GM19240 (cell line): ENCODE measurements around the gene ATXN1L.
"Not testable (repeated sequence)": the region's sequence is repeated elsewhere in the genome, so short reads cannot be mapped to it uniquely, and the experiment has no call there.

ENCODE experiments used
- DNase-seq: peaks from one replicate; pipeline ENCODE4 v3.0.0; 2011; ENCODE audit warnings: low spot score; ENCODE audit not compliant: insufficient read length

ATXN1L gene

GRCh38 chr16:71845639-71846430 lies at the start of gene ATXN1L:
Gene ATXN1L, plus strand, starts transcription at chr16:71845976. Its CDS starts 3,765 bp downstream, at chr16:71849741.
- DNase-seq = peak; percentile 79

DNA sequence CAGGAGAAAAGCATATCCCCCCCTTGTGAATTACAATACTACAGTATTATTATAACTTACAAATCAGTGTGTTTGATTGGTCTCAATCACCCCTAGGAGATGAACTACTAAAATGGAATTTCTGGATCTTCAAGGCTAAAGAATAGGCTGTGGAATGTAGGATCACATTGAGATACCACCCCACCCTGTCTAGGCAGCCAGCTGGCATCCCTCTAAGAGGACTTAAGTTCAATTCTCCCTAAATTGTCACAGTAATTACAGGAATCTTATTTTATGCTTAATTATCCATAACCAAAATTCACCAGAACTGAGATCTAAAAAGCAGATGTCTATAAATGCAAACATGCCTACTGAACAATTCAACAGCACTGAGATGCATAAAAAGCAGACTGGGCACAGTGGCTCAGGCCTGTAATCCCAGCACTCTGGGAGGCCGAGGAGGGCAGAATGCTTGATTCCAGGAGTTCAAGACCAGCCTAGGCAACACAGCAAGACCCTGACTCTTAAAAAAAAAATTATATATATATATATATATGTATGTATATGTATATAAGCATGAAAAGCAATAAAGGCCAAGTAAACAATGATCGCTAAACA lies 49.2 kb upstream of the ATXN1L start:
- DNase-seq = no peak

- DNase-seq = no peak
These were observed 42.5 kb upstream of the ATXN1L start for GRCh38 chr16:71803305-71803690.

- no peak for DNase-seq
These were observed 37.7 kb upstream of the ATXN1L start for GRCh38 chr16:71807905-71808592.

GRCh38 chr16:71808593-71809459 lies 37.0 kb upstream of the ATXN1L start, which contains the start of gene AP1G1:
Gene AP1G1, minus strand, starts transcription at chr16:71808834. Its CDS starts 19,355 bp downstream, at chr16:71789479.
- DNase-seq = peak; percentile 70

- not testable (repeated sequence) for DNase-seq
These were observed 35.6 kb upstream of the ATXN1L start for GRCh38 chr16:71810155-71810530.

GRCh38 chr16:71811261-71811803 lies 34.4 kb upstream of the ATXN1L start:
- no peak for DNase-seq

DNA sequence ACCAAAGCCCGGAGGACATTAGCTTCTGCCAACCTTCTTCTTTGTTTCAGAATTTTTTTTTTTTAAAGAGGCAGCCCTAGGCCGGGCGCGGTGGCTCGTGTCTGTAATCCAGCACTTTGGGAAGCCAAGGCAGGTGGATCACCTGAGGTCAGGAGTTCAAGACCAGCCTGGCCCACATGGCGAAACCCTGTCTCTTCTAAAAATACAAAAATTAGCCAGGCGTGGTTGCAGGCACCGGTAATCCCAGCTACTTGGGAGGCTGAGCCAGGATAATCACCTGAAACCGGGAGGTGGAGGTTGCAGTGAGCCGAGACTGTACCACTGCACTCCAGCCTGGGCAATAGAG lies 28.6 kb upstream of the ATXN1L start:
- not testable (repeated sequence) for DNase-seq

GRCh38 chr16:71826533-71827017 lies 19.2 kb upstream of the ATXN1L start:
- DNase-seq = no peak

DNA sequence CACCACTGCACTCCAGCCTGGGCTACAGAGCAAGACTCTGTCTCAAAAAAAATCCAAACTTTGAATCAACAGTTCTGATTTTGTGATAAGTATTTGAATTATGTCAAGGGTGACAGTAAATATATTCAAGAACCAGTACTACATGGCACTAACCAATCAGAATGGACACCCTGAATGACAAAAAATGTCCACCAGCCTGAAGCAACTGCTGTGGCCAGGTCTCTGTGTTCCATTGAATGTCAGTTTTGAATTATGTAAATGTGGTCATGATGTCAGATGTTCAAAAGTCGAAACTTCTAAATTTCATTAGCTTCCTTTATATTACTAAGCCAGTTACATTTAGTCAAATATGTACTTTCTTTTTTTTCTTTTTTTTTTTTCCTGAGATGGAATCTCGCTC lies 15.4 kb upstream of the ATXN1L start:
- DNase-seq = no peak

GRCh38 chr16:71831698-71832097 lies 14.1 kb upstream of the ATXN1L start:
- not testable (repeated sequence) for DNase-seq

GRCh38 chr16:71832112-71832511 lies 13.7 kb upstream of the ATXN1L start:
- not testable (repeated sequence) for DNase-seq

GRCh38 chr16:71834291-71834690 lies 11.5 kb upstream of the ATXN1L start:
- DNase-seq = no peak

DNA sequence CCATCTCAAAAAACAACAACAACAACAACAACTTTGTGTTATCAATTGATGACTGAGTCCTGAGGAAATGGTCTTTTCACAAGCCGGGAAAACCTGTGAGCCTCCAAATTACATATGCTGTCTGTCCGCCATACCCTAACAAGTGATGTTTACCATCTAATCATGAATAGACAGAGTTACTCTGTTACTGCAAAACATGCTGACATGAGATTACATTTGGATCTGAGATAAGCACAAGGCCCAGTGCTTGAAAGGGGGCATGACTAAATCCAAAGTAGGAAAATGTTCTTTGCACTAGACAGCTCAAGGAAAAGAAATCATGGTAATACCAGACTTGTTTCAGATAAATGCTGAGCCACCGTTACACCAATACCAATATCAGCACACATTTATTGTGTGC lies 8.6 kb upstream of the ATXN1L start:
- DNase-seq = no peak

DNA sequence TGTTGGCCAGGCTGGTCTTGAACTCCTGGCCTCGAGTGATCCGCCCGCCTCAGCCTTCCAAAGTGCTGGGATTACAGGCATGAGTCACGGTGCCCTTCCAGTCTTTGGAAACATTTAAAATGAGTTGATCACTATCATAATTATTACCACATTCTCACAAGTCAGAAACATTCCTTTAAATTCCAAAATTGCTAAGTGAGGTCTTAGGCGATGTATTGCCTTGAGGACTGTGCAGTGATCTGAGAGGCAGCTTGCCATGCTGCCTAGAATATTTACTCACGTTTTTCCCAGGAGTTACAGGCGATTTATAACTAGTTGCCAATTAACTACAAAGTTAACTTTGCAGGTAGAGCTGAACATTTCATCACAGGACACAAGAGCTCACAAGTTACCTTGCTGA lies 5.7 kb upstream of the ATXN1L start:
- DNase-seq = no peak

GRCh38 chr16:71843572-71843971 lies 2.2 kb upstream of the ATXN1L start:
- DNase-seq = no peak

- DNase-seq = no peak
These were observed 655 bp downstream of the ATXN1L start for GRCh38 chr16:71846431-71846830.

DNA sequence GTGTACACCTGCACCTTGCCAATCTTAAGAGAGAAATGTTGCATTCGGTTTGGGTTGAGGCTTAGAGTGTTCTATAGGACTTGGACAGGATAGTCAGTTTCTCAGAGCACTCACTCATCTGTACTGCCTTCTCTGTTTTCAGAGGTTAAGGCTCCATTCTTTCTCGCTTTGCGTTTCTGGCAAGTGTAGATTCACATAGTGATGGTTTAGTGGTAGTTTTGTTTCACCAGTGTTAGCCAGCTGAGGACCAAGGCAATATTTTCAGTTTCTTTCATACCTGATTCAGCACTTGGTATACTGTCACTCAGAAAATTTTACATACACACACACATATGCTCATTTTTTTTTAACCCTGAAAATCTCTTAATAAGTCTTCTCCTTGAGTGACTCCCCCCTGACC lies 1.3 kb downstream of the ATXN1L start:
- no peak for DNase-seq

GRCh38 chr16:71848622-71849021 lies 2.8 kb downstream of the ATXN1L start:
- DNase-seq = no peak

DNA sequence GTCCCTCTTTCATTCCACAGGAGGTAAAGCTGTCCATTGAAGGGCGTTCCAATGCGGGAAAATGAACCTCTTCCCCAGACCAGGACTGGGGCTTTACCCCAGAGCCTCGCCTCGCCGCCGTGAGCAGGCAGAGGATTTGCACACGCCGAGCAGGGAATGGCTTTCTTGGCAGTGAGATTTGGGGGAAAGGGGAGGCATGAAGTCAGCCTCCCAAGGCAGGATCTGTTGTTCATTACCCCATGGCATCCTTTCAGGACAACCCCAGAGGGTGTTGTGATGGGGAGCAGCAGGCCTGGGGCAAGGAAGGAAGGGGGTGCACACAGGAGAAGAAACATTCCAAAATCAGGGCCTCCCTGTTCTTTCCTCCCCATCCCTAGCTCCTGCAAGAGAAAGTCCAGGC lies 6.0 kb downstream of the ATXN1L start:
- DNase-seq = no peak

GRCh38 chr16:71852158-71852557 lies 6.4 kb downstream of the ATXN1L start:
- no peak for DNase-seq
